HG02642 (cell line): Measurements from ENCODE around the gene ZMIZ1.
A peak's percentile ranks its signal among the peaks of the same experiment; 100 is the strongest.

Experiments
- ATAC-seq: cut with Tn5 transposase; IDR thresholded peaks from one replicate; pipeline ENCODE4 v1.9.1; 2021; ENCODE audit warnings: mild to moderate bottlenecking; ENCODE audit not compliant: unreplicated experiment, poor library complexity

The ZMIZ1 gene

GRCh38 chr10:79339266-79339665 is 270.5 kb downstream of the ZMIZ1 start:
- no peak for ATAC-seq

GRCh38 chr10:79340646-79341244 is 272.0 kb downstream of the ZMIZ1 start:
- ATAC-seq, result no peak

GRCh38 chr10:79342295-79342761 is 273.6 kb downstream of the ZMIZ1 start:
- no peak for ATAC-seq

- no peak for ATAC-seq
Observed at GRCh38 chr10:79342811-79343561, 274.2 kb downstream of the ZMIZ1 start.

GRCh38 chr10:79344502-79345195 is 275.9 kb downstream of the ZMIZ1 start:
- no peak for ATAC-seq

GRCh38 chr10:79345241-79346011 is 276.7 kb downstream of the ZMIZ1 start:
- no peak for ATAC-seq

GRCh38 chr10:79346012-79346340 is 277.2 kb downstream of the ZMIZ1 start:
- no peak for ATAC-seq

- ATAC-seq, result no peak
Observed at GRCh38 chr10:79346388-79347225, 277.8 kb downstream of the ZMIZ1 start.

GRCh38 chr10:79347226-79347893 is 278.6 kb downstream of the ZMIZ1 start, which contains the start of gene PPIF:
TSS of gene PPIF (plus strand) at chr10:79347469. CDS start at chr10:79347549, 80 bp downstream.
- ATAC-seq, result peak; percentile 87

GRCh38 chr10:79347894-79348639 is 279.3 kb downstream of the ZMIZ1 start:
- ATAC-seq, result peak; percentile 76

- no peak for ATAC-seq
Observed at GRCh38 chr10:79348640-79348988, 279.8 kb downstream of the ZMIZ1 start.

- ATAC-seq, result no peak
Observed at GRCh38 chr10:79349072-79349491, 280.3 kb downstream of the ZMIZ1 start.

- ATAC-seq, result no peak
Observed at GRCh38 chr10:79349766-79350406, 281.1 kb downstream of the ZMIZ1 start.

GRCh38 chr10:79350407-79351154 is 281.8 kb downstream of the ZMIZ1 start:
- ATAC-seq, result no peak

- no peak for ATAC-seq
Observed at GRCh38 chr10:79351332-79351731, 282.6 kb downstream of the ZMIZ1 start.

- ATAC-seq, result no peak
Observed at GRCh38 chr10:79352035-79352877, 283.5 kb downstream of the ZMIZ1 start.
